Amniotic stem cell (primary cell): Measurements from ENCODE around the gene LRRC27.

ENCODE experiments used
- DNase-seq: peaks from one replicate; lab custom pipeline; 2025; lab: John Stamatoyannopoulos, UW

LRRC27 gene

DNA sequence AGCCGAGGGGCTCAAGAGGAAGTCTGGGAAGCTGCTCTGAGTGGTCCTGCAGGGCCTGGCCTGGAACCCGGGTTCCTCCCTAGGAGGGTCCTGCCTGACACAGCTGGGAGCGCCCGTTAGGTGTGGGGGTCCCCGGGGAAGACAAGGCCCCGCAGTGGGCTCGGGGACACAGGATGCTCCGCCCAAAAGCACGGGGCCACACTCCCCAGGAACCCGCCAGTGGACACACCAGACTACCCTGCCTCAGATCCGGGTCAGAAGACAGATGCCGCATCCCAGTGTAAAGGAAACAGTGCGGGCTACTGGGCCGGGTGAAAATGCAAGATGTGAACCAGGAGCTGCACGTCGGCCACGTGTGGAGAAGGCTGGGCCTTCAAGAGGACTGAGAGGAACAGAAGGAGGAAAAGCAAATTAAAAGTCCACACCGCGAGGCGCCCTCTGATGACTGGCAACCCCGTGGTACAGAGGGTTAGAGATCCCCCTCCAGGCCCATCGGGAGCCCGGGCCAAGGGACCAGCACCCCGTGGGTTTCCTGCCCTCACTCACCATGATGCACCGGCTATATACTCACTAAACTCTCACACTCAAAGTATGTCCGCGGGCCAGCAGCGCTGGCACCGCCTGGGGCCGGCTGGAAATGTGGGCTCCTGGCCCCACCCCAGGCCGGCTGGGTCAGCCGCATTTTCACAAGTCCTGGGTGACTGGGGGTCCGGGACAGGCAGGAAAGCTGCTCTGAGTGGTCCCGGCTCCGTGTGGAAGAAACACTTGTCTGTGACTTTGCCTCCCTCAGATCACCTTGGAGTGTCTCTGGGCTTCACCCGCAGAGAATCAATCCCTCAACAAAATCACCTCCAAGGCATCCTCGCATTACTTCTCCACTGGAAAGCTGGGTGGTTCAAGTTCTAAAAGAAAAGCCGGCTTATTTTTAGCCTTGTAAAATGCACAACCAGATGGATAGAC lies 30.3 kb upstream of the LRRC27 start:
- DNase-seq: no peak

DNA sequence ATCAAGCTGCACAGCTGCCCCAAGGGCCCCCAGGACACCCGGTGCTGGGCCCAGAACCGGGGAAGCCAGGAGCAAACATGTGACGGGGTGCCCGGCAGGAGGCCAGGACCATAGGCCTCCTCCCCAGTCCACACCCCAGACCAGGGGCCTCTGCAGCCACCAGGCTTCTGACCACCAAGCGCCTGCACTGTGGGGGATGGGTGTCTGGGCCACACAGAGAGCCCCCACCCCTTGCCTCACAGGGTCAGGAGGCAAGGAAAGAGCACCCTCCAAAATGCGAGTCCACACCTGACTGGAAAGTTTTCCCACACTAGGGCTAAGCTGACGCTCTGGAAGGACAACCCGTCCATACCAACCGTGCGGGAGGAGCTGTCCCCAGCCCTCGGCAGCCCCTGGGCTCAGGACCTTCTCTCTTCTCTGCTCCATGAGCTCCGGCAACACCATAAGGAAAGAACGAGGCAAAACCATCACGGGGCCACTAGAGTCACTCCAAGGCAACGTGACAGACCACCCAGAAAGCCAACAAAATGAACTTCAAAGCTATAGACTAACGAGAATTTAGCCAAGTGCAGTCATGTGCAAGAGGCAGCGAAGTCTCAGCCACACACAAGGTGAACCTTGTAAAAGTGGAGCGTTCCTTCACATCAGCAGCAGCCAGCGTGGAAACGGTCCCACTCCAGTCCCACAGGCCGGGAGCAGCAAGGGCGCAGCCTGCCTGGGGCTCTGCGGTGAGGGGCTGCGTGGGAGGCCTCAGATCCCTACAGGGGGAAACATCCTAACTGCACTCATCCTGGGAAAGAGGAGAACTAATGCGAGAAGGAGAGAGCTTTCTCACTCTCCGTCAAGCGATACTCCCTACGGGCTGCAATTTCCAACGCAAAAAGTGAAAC lies 29.3 kb upstream of the LRRC27 start:
- DNase-seq: no peak

DNA sequence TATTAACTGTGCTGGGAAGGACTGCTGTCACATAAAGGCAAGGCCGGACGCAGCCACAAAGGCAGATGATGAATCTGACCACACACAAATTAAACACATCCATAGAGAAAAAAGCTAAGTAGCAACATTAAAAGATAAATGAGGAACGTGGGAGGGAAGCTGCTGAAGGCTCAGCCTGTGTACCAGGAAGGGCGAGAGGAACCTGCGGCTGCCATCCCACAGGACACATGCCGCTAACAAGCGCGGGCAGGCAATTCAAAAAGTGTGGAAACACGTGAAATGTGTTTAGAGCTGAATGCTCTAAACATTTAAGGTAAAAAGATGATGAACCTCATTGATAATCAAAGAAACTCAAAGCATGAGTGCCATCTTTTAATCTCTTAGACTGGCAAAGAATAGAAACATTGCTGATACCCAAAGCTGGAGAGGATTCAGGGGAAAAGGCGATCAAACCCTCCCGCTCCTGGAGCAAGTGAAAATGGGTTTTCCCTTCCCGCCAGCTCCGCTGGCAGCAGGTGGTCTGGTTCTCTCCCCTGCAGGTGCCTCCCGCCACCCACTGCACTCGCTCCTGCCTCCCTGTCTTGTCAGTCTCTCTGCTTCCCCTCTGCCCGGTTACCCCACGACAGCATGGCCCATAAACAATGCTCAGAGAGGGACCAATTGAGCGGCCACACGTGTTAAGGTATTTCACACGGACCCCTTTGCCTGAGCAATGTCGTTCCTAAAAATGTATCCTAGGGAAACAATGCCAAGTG lies 28.5 kb upstream of the LRRC27 start:
- no peak for DNase-seq

DNA sequence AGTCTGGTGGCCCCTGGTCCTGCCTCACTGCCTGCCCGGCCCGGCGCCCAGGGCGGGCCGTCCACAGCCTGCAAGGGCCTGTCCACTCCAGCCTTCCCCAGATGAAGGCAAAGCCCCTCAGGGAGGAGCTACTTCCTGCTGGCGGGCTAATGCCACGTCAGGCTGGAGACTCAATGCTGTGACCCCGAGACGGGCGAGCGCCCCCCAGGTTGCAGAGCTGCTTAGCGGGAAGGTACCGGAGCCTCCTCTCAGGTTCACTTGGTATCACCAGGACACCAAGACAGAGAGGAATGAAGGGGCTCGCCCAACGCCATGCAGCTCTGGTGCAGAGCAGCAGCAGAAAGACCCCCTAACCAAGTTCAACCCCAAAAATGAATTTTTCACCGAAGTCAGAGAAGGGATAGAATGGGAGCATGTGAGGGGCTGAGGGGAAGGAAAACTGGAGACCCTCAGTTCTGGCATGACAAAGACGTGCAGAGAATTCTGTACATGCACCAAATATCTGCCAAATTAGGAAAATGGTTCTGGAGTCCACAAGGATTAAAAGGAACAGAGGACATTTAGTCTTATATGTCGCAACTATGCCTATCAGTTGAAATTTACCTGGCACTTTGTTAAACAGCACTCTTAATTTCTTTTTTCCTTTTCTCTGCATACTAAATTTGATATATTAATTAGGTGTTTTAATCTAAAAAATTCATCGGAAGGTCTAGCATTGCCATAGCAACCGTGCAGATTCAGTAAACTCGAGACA lies 27.1 kb upstream of the LRRC27 start:
- DNase-seq: no peak

DNA sequence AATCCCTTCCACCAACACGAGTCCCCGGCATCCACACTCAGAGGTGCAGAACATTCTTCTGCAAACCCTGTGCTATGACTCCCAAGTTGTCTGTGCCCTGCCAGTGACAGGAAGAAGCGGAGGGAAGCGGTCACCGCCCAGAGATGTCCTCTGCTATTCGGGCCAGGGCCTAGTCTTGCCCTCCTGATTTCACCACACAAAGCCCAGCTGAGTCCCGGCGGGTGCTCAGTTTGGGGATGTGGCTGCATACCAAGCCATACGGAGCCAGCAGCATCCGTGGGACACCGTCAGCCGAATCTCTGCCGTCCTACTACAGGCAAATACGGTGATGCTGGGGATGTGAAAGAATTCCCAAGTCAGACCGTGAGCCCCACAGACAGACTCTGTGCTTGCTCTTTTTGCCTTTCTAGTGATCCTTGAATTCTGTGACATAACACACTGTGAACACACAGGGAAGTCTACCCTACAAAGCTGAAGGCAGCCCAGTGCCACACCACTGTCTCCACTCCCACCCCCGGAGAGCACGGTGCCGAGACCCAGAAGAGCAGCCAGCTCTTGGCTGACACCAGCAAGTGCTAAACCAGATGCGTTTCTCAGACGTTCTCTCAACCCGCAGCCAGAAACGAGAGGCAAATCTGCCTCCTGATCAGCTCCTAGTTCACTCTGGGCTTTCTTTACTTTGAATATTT lies 26.2 kb upstream of the LRRC27 start:
- DNase-seq: no peak

DNA sequence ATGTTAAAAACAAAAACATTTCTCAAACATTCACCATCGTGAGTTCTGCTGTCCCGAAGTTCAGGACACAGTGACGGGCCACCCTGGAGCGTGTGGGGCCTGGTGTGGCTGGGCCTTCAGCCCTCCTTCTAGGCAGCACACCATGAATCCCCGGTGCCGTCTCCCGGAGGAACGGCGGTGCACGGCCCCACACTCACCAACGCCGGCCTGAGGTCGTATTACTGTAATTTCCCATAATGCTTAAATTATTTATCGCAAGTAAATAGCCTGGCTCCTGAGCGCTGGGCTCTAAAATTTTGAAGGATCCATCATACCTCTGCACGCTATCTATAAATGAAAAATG lies 25.7 kb upstream of the LRRC27 start:
- DNase-seq: no peak

DNA sequence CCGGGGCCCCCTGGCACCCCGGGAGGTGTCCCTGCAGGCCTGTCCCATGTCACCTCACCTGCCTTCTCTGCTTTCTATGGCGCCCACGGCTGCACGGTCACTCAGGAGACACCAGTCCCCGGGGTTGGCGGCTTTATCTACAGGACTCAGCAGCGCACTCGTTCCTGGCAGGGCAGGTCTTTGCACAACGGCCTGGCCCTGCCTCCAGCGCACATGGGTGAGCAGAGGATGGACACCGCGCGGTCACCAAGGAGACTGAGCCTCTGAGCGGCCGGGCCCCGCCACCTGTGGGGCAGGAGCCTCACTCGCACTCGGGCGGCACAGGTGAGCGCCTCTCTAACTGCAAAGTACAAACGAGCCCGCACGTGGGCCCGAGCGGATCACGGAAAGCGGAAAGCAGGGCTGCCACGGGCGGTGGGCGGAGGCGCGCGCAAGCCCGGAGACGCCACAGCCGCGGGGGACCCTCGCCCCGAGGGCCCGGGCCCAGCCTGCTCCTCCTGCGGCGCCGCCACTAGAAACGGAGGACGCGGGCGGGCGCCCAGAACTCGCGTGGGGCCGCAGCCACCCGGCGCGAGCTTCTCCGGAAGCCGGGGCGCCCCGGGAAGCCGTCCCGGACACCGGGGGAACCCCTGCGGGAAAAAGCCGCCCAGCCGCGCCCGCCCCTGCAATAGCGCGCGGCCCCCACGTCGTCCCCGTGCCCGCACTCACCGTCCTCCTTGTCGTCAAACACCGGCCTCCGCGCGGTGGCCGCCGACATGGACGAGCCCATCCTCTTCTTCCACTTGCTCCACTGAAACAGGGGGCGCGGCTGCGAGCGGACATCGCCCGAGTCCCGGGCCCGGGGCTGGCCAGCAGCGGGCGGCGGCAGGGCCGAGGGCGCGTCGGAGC lies 24.9 kb upstream of the LRRC27 start:
- no peak for DNase-seq

DNA sequence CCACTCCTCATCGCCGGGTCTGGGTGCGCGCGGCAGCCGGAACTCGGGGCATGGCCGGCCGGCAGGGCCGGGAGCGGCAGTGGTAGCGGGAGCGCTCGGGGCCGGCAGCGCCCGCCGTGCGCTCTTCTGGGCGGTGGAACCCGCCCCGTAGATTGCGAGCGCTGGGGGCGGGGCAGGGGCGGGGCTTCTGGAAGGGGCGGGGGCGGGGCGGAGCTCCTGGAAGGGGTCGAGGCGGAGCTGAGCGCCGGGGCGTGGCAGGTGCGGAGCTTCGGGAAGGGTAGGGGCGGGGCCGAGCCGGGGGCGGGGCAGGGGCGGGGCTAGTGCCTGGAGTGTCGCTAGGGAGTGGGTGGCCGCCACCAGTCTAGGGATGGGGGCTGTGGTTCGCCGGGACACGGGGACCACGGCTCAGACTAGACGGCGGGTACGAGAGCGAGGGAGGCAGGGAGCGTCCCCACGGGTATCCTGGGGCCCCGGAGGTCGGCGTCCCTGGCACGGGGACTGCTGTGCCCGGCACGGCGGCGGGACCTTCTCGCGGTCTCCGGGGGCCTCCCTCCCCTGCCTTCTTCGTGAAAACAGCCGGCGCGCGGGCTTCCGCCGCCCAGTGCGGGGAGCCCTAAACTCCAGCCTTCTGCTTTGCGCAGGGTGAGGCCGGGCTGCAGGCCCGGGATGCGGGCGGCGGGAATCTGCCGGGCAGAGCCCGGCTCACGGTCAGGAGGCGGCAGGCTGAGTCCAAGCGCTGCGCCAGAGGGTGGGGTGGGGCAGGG lies 24.0 kb upstream of the LRRC27 start, which contains the start of gene STK32C:
Gene STK32C (minus strand): TSS at position 128 of the 764 bp plus-strand sequence. CDS start 117 bp downstream, at position 11.
- DNase-seq: peak; percentile 85

DNA sequence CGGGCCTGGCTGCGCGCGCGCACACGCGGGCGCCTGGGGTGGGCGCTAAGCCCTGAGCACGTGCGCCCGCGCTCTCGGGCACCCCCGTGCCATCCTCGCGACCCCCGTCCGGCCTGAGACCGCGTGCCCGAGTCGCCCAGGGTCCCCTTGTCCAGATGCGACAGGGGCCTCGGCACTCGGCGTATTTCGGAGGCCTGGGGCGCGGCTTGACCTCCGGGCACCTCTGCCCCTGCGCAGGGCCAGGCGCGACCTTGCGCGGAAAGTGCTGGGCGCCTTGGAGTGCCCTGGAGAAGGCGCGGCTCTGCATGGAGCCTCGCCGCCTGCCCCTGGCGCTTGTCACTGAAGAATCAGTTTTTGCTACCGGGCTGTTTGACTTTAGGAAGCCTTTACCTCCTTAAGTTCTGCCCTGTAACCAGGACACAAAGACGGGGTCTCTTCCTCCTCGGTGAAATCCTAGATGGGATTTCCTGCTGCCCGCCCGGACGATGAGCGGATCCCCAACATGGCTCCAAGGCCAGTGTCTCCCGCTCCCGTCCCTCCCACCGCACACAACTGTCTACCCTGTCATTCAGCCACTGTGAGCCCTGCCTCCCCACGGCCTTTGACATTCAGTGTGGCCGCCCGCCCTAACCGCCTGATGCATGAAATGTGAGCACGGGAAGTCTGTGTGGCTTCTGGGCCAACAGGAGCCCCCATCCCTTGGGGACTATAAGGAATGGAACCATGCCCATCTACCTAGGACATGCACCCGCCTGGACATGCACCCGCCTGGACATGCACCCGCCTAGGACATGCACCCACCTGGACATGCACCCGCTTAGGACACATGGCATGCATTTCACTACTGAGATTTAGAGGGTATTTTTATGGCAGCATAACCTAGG lies 23.2 kb upstream of the LRRC27 start:
- DNase-seq: no peak

DNA sequence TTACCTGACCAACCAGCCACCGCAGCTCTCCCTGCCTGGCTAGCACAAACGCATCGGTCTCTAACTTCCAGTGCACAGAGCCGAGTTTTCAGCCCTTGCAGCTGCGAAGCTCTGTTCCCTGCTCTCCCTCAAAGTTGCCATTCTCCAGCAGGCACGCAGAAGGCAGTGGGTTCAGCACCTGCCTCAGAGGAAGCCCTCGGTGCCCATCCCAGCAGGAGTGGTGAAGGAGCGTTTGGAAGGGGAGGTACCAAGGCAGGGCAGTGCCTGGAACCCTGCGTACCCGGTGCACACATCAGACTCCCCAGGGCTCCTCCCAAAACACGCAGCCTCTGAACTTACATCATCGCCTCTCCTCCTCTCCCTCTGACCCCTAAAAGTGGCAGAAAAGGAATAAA lies 22.5 kb upstream of the LRRC27 start:
- DNase-seq: no peak

DNA sequence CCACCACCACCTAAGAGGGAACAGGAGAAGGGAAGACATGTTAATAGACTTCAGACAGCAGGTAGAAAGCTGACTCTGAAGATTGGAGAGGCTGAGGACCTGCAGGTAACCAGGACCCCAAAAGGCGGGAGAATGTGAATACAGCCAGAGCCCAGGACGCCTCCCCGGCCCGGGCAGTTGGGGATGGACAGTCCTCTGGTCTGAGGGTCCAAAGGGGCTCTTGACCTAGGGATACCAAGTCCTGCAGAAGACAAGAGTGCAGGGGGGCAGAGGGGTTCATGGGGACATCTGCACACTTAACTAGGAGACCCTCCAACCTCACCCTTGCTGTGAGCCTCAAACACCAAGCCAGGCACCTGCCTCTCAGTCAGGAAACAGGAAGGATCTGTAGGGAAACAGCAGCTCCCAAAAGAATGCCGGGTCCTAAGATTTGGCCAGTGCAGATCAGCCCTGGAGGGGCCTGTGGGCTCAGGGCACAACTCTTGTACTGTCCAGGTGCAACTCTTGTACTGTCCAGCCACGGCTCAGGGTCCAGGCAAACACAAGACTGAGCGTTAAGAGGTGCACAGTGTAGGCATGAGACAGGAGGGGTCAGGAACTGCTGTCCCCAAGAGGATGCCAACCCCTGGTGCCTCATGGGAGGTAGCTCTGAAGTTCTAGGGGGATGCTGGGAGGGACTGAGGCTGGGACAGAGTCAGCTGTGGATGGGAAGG lies 22.0 kb upstream of the LRRC27 start:
- no peak for DNase-seq

DNA sequence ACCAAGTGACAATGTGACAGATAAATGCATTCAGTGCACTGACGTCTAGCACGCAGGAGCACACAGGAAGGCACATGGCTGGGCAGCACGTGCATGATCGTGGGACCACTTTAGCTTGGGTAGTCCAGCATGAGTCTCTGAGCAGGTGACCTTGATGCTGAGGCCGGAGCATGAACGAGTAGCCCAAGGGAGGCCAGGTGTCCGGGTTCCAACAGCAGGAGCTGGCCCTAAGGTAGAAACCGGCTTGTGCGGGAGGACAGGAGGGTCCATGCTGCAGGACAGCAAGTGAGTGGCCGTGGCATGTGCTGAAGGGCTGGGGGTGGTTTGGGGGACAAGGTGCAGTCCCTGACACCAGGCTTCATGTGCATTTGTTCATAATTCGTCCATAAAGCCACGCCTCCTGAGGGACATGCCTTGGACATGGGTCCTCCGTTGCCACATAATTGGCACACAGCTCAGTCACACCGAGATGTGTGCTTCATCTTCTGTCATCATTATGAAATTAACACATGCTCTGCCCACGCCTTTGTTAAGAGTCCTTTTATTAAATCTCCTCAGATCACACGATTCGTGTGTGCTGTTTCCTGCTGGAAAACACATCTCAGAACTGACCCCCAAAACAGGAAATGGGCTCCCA lies 21.2 kb upstream of the LRRC27 start:
- DNase-seq: no peak

DNA sequence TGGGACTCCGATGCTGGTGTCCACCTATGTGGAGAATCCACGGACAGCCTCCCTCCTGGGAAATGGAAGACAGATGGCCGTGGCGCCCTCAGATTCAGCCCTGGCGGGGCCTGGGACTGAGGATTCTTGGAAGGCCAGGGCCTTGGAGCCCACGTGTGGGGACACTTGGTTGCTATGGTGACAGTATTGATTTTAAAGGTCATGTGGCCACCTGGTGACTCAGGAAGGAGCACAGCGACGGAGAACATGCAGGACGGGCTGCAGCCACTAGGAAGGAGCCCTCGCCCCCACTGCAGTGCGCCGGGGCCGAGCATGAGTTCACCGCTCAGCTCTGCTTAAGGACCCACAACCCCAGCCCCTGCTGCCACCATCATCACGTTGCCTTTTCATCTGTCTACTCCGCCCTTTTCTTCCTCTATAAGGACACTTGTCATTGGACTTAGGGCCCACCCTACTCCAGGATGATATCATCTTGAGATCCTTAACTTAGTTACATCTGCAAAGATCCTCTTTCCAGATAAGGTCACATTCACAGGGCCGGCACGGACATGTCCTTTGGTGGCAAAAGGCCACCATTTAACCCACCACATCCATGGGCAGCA lies 20.6 kb upstream of the LRRC27 start:
- DNase-seq: no peak

DNA sequence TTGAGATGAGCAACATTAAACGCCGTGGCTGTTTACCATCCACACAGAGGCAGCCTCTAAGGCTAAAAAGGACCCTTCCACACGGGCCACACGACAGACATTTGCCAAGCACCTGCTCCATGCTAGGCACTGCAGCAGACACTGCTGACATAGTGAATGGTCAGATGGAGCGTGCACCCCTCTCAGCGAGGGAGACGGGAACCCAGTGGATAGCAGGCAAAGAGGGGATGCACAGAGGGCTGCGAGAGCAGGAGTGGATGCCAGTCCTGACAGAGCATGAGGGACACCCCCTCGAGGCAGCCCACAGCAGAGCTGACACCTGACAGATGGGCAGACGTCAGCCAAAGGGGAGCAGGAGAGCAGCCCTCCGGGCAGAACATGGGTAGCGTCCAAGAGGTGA lies 18.7 kb upstream of the LRRC27 start:
- no peak for DNase-seq

DNA sequence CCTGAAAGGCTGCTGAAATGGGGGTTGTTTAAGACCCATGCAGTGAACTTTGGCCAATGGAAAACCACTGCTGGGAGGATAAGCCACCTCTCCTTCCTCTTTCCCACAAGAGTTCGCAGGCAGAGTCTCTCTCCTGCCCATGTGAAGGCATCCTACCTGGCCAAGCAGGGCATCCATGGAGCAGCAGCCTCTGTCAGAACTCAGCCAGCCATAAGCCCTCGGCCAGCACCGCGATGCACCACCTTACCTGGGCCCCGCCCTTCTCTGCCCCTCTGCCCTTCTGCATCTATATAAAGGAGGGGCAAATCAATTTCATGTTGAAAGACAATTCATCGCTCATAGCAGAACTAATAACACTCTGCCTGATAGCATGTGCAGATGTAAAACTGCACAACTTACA lies 18.1 kb upstream of the LRRC27 start:
- no peak for DNase-seq

DNA sequence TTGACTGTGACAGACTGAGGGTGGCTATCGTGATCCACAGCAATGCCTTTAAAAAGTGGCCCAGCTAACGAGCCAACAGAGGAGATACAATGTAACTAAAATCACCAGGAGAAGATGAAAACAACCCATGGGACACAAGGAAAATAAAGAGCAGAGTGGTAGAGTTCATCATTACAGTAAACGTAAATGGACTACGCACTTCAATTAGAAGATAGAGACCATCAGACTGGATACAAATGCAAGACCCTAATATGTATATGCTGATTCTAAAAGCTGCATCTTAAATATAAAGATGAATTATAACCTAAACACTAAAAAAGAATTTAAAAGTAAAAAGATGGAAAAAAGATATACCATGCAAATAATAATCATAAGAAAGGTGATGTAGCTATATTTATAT lies 17.7 kb upstream of the LRRC27 start:
- DNase-seq: no peak
